ENCODE data around the gene SCYL1.

SCYL1 gene

GRCh38 chr11:65498977-65499712 lies 25.7 kb upstream of the SCYL1 start, which contains the start of gene MALAT1:
Gene MALAT1 (plus strand): TSS chr11:65499045.
- H3F3A ChIP-seq (ENCODE audit: insufficient read depth, low read length), result peaks cover 83% of the 10 kb centered on the region
- H3K27ac ChIP-seq (ENCODE audit: low read length), result peak within 1 kb of the TSS; percentile 94
- H4K20me1 ChIP-seq (ENCODE audit: insufficient read depth, low read length), result peaks cover 50% of the 10 kb centered on the region

GRCh38 chr11:65499713-65500386 lies 25.0 kb upstream of the SCYL1 start:
- Histone ChIP-seq H4K20me1 (ENCODE audit: insufficient read depth, low read length) (peaks cover 57% of the 10 kb centered on the region), H3K79me2 (ENCODE audit: low read length) (peaks cover 85% of the 10 kb centered on the region), H3K4me1 (ENCODE audit: low read length) (peaks cover 23% of the 10 kb centered on the region), H3F3A (ENCODE audit: insufficient read depth, low read length) (peaks cover 85% of the 10 kb centered on the region), H3K27ac (ENCODE audit: low read length) (peak overlapping the region; percentile 94), H2AFZ (ENCODE audit: low read length) (no peak overlapping the region), H3K27me3 (replicated peaks; ENCODE audit: insufficient read depth, low read length) (no peaks in the 10 kb centered on the region), H3K9me2 (replicated peaks; ENCODE audit: insufficient read depth, low read length) (no peaks in the 10 kb centered on the region), H3K9me3 (replicated peaks; ENCODE audit: insufficient read depth, low read length) (no peaks in the 10 kb centered on the region), H3K4me3 (ENCODE audit: low read length) (peak overlapping the region; percentile 86), H3K9ac (ENCODE audit: low read length) (peak overlapping the region; percentile 100), H3K4me2 (ENCODE audit: low read depth, low read length) (peak overlapping the region; percentile 67), H3K36me3 (replicated peaks; ENCODE audit: insufficient read depth, low read length) (peaks cover 40% of the 10 kb centered on the region)
- peak; percentile 27 for DNase-seq
- TF ChIP-seq CTCF (IDR thresholded peaks at IDR 0.05; ENCODE audit: low read length) (no peak), EZH2phosphoT487 (IDR thresholded peaks at IDR 0.05; ENCODE audit: low read length) (no peak), EZH2 (optimal IDR thresholded peaks at IDR 0.05; ENCODE audit: low read depth, low read length) (no peak)

More at GRCh38 chr11:65498977-65499712, 25.7 kb upstream of the SCYL1 start, which contains the start of gene MALAT1:
- Histone ChIP-seq H2AFZ (ENCODE audit: low read length) (no peak within 1 kb of the TSS), H3K4me2 (ENCODE audit: low read depth, low read length) (peak within 1 kb of the TSS; percentile 83), H3K9me2 (replicated peaks; ENCODE audit: insufficient read depth, low read length) (no peaks in the 10 kb centered on the region), H3K27me3 (replicated peaks; ENCODE audit: insufficient read depth, low read length) (no peaks in the 10 kb centered on the region), H3K4me1 (ENCODE audit: low read length) (peaks cover 22% of the 10 kb centered on the region), H3K9ac (ENCODE audit: low read length) (peak within 1 kb of the TSS; percentile 100), H3K79me2 (ENCODE audit: low read length) (peaks cover 78% of the 10 kb centered on the region), H3K4me3 (ENCODE audit: low read length) (peak within 1 kb of the TSS; percentile 86), H3K36me3 (replicated peaks; ENCODE audit: insufficient read depth, low read length) (peaks cover 33% of the 10 kb centered on the region), H3K9me3 (replicated peaks; ENCODE audit: insufficient read depth, low read length) (no peaks in the 10 kb centered on the region)
- peak; percentile 93 for DNase-seq
- no peak for TF ChIP-seq EZH2phosphoT487 (IDR thresholded peaks at IDR 0.05; ENCODE audit: low read length)
- TF ChIP-seq EZH2 (optimal IDR thresholded peaks at IDR 0.05; ENCODE audit: low read depth, low read length), result no peak
- TF ChIP-seq CTCF (IDR thresholded peaks at IDR 0.05; ENCODE audit: low read length), result no peak

GRCh38 chr11:65500387-65501185 lies 24.3 kb upstream of the SCYL1 start:
- DNase-seq, result peak; percentile 59
- H3K27ac ChIP-seq (ENCODE audit: low read length), result peak overlapping the region; percentile 94
- H3K36me3 ChIP-seq (replicated peaks; ENCODE audit: insufficient read depth, low read length), result peaks cover 44% of the 10 kb centered on the region
- H3K4me1 ChIP-seq (ENCODE audit: low read length), result peaks cover 31% of the 10 kb centered on the region
- H3F3A ChIP-seq (ENCODE audit: insufficient read depth, low read length), result peaks cover 93% of the 10 kb centered on the region
- peak overlapping the region; percentile 86 for H3K4me3 ChIP-seq (ENCODE audit: low read length)
- H3K9me2 ChIP-seq (replicated peaks; ENCODE audit: insufficient read depth, low read length), result no peaks in the 10 kb centered on the region
- peaks cover 64% of the 10 kb centered on the region for H4K20me1 ChIP-seq (ENCODE audit: insufficient read depth, low read length)
- no peaks in the 10 kb centered on the region for H3K27me3 ChIP-seq (replicated peaks; ENCODE audit: insufficient read depth, low read length)
- H3K9me3 ChIP-seq (replicated peaks; ENCODE audit: insufficient read depth, low read length), result no peaks in the 10 kb centered on the region
- TF ChIP-seq CTCF (IDR thresholded peaks at IDR 0.05; ENCODE audit: low read length) (no peak), EZH2 (optimal IDR thresholded peaks at IDR 0.05; ENCODE audit: low read depth, low read length) (no peak), EZH2phosphoT487 (IDR thresholded peaks at IDR 0.05; ENCODE audit: low read length) (no peak)
- no peak overlapping the region for H2AFZ ChIP-seq (ENCODE audit: low read length)
- peak overlapping the region; percentile 67 for H3K4me2 ChIP-seq (ENCODE audit: low read depth, low read length)
- peaks cover 92% of the 10 kb centered on the region for H3K79me2 ChIP-seq (ENCODE audit: low read length)
- peak overlapping the region; percentile 100 for H3K9ac ChIP-seq (ENCODE audit: low read length)

All from MM.1S (cell line).